ENCODE results near the gene BAZ1B. TPM values are rescaled to one million over a fixed set of nuclear protein-coding genes. Genes with fewer than 3 reads are reported as not detected.
A peak's percentile ranks its signal among the peaks of the same experiment; 100 is the strongest.
"Not testable (repeated sequence)": the region's sequence is repeated elsewhere in the genome, so short reads cannot be mapped to it uniquely, and the experiment has no call there.

The BAZ1B gene, protein sequence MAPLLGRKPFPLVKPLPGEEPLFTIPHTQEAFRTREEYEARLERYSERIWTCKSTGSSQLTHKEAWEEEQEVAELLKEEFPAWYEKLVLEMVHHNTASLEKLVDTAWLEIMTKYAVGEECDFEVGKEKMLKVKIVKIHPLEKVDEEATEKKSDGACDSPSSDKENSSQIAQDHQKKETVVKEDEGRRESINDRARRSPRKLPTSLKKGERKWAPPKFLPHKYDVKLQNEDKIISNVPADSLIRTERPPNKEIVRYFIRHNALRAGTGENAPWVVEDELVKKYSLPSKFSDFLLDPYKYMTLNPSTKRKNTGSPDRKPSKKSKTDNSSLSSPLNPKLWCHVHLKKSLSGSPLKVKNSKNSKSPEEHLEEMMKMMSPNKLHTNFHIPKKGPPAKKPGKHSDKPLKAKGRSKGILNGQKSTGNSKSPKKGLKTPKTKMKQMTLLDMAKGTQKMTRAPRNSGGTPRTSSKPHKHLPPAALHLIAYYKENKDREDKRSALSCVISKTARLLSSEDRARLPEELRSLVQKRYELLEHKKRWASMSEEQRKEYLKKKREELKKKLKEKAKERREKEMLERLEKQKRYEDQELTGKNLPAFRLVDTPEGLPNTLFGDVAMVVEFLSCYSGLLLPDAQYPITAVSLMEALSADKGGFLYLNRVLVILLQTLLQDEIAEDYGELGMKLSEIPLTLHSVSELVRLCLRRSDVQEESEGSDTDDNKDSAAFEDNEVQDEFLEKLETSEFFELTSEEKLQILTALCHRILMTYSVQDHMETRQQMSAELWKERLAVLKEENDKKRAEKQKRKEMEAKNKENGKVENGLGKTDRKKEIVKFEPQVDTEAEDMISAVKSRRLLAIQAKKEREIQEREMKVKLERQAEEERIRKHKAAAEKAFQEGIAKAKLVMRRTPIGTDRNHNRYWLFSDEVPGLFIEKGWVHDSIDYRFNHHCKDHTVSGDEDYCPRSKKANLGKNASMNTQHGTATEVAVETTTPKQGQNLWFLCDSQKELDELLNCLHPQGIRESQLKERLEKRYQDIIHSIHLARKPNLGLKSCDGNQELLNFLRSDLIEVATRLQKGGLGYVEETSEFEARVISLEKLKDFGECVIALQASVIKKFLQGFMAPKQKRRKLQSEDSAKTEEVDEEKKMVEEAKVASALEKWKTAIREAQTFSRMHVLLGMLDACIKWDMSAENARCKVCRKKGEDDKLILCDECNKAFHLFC (N-terminal part only)
- 62.4 TPM for total RNA-seq

DNA sequence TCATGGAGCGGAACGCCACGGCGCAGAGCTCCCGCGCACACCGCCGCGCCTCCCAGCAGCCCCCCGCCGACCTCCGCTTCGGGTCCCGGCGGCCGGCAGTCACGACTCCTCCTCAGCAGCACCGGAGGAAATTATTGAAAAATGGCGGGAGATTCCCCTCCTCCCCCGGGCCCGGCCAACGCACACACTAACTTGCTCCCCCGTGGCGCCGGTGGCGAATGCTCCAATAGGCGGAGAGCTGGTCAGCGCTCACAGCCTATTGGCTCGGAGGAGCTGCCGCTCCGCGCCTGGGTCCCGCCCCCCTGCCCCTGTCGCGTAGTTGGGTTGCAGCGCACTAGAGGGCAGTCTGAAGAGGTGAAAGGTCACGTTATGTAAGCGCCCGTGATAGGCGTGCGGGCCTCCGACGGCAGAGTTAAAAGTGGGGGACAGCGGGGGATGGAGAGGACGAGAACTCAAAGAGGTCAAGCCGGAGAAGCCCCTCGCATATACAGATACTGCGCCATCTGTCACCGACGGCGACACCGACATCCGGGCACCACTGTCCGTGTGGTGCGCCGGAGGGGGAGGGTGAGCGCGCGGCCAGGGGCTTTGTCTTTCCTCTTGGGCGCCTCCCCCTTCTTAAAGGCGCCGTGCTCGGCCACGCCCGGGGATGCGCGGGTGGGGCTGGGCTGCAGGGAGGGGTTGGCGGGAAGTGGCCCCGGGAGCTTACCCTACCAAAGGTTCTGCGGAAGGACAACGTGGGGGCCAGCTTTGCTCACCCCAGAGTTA lies at the start of gene BAZ1B:
Gene BAZ1B (minus strand): TSS at position 189 of the 768 bp plus-strand sequence. CDS start 360 bp downstream, outside the sequence.
- FAIRE-seq, result no peak
- peak; percentile 98 for DNase-seq (ENCODE audit: low spot score in 2 of 2)

DNA sequence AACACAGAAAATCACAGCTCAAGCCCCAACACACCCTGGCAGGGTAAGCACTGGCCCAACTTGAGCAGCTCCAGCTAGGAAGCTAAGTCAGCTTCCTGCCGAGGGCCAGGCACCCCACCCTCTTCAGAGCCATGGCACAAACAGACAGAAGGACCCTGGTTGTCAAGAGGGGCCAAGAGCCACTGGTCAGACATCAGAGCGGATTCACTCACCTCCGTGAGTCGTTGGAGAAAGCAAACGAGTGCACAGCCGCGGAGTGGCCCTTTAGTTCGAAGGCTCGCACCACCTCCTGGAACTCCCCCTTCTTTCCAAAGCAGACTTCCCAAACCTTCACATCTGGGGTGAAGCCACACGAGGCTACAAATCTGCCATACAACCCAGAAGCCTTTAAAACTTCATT lies 48.9 kb upstream of the BAZ1B start:
- FAIRE-seq (no peak), DNase-seq (ENCODE audit: low spot score in 2 of 2) (no peak)

DNA sequence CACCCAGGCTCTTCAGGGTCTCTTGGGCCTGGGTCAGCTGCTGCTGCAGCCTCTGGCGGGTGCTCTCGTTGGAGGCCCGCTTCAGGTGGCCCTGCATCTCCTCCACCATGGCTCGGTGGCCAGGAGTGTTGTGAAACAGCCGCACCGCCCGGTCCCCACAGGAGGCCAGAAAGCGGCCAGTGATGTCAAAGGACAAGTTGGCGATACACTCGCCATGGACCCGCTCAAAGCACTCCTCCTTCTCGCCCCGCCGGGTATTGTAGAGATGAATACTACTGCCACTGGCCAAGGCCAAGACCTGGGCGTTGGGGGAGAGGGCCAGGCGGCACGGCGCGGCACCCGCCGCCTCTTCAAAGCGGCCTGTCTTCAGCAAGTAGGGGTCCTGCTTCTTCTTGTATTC lies 48.4 kb upstream of the BAZ1B start:
- FAIRE-seq (no peak), DNase-seq (ENCODE audit: low spot score in 2 of 2) (no peak)

DNA sequence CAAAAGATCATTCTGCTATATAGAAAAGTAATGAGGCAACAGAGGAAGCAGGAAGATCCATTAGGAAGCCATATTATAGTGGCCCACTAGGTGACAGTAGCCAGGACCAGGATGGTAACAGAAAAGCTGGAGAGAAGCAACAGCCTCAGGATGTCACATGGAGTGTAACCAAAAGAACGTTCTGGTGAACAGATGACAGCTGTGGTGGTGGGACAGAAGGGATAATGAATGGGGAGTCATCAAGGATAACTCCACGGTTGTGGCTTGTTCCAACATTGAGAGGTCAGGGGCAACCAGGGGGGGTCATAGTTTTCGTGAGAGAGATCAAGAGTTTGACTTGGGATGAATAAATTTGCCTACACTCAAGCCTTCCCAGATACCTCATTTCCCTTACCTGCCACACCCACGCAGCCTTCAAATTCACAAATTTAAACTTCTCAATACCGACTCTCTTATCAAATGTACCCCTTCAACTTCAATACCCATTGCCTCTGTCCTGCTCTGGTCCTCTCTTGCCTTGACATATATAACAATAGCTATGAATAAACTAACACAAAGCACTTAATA lies 47.0 kb upstream of the BAZ1B start:
- DNase-seq (ENCODE audit: low spot score in 2 of 2), result no peak
- no peak for FAIRE-seq

DNA sequence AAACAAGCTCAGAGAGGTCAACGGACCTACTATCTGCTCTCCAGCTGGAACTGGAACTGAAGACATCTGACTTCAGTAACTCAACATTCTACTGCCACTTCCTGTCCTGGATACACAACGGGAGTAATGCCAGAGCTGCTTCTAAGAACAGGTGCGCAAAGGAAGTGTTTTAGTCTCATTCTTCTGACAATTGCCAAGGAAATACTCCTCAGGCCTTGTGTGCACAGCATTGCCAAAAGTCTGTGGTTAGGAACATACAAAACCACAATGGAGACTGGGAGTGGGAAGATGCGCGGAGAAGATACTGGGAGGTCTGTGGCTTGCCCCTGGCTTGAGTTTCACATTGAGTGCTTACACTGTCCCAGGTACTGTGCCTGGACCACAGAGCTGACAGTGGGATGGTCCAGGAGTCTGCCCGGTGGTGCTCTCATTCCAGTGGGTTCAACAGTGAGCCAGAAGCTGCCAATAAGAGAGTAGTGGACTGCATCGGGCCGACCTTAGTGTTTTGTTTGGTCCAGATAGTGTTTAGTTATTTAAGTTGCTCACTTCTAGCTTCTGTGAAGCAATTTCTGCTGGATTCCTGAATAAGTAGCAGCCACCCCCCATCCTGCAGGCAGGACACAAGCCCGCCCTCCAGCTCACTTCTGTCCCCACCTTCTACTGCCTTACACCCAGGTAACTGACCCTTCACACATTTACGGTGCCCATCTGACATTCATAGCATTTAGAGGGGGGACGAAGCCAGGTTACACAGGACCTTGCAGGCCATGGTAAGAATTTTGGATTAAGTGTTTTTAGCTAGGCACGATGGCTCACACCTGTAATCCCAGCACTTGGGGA lies 46.0 kb upstream of the BAZ1B start:
- no peak for FAIRE-seq
- DNase-seq (ENCODE audit: low spot score in 2 of 2), result no peak

DNA sequence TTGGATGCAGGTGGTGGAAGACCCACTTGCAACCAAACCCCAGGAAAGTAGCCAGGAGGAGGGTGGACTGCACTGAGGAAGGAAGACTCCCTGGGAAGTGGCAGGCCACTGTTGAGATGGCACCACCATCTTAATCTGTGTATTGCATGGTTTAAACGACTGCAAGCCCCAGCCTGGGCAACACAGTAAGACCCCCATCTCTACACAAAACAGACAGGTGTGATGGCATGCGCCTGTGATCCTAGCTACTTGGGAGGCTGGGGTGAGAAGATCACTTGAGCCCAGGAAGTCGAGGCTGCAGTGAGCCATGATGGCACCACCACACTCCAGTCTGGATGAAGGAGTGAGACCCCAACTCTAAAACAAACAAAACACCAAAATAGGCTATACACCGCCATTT lies 45.0 kb upstream of the BAZ1B start:
- DNase-seq (ENCODE audit: low spot score in 2 of 2) (no peak), FAIRE-seq (no peak)

DNA sequence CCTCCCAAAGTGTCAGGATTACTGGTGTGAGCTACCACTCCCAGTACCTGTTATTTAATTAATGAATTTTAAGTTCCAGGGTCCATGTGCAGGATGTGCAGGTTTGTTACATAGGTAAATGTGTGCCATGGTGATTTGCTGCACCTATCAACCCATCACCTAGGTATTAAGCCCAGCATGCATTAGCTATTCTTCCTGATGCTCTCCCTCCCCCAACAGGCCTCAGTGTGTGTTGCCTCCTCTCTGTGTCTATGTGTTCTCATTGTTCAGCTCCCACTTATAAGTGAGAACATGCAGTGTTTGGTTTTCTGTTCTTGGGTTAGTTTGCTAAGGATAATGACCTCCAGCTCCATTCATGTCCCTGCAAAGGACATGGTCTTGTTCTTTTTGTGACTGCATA lies 44.3 kb upstream of the BAZ1B start:
- FAIRE-seq; DNase-seq (ENCODE audit: low spot score in 2 of 2): not testable (repeated sequence)

DNA sequence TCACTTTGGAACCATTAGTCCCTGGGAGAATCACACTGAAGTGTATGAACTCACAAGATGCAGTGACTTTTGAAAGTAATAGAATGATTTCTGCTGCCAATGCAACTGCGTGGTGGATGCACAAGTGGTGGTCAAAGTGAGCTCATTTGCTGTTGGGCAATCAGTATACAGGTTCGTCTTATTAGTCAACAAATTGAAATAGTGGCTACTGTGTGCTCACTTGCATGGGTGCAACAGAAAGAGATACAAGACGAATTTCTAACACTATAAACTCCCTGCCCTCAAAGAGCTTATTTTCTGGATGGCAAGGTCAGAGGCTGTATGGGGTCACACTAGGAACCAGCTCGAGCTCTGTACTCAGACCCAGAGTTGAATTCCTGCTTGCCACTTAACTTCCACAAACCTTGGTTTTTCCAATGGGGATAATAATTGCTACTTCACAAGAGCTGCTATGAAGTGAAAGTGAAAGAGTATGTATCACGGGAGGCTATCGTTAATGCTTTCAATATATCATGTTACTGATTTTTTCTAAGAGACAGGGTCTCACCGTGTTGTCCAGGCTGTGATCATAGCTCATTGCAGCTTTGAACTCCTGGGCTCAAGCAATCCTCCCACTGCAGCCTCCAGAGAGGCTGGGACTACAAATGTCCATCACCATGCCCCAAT lies 43.7 kb upstream of the BAZ1B start:
- FAIRE-seq (no peak), DNase-seq (ENCODE audit: low spot score in 2 of 2) (no peak)

DNA sequence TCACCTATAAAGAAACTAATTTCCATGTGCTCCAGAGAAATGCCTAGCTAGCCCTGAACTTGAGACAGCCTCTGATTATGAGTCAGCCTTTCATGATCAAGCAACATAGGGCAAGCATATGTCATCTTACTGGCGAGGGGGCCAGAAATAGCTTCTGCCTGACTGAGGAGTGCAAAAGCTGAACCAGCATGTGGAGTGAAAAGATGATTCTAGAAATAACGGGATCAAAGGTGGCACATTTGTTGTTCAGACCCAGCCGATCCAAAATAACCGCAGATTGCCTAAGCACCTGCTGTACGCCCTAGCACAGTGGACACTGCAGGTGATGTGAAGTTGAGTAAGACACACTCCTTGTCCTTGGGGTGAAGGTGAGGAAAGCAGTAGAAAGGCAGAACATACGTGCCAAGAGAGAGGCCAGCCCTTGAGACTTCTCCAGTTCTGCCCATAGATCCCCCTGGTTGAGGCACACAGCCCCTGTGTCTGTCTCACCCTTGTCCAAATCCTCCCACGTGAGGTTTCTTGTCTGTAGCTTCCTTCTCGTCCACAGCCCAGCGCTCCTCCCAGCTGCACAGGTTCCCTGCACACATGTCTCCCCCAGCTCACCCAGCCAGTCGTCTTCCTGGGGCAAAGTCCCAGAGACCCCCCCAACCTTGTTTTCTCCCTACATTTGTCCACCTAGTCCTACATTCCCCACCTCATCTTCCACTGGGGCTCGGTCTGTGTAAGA lies 38.2 kb upstream of the BAZ1B start:
- no peak for FAIRE-seq

DNA sequence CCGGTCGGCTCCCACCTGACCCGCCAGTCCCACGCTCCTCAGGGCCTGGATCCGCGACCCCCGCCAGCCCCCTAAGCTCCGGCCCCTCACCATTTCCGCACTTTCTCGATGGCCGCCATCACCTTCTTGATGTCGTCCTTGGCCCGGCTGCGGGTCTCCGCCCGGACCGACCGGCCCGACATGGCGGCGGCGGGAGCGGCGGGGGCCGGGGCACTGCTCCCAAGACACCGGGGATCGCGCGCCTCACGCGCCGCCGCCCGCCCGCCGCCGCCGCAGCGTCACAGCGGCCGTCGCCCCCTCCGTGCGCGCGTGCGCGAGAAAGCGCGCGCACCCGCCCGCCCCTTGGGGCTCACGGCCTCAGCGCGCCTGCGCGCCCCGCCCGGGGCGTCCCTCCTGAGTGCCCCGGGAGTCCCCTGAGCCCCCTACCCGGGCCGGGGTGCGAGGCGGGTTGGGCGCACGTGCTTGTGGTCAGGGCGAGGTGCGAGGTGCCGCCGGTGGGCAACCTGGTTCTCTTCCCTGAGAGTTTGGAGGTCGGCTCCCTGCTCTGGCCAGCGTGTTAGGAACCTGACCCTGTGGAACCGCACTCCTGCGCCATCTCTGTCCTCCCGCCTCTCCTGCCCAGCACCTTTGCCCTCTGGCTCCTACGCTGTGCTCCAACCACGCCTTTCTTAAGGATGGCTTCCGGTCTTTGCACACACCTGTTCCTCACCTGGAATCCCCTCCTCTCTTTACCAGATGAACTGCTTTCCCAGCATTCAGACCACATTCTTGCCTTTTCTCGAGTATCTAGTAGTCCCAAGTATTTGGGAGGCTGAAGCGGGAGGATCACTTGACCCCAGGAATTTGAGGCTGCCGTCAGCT lies 35.5 kb upstream of the BAZ1B start, which contains the start of gene BCL7B:
Gene BCL7B (minus strand): TSS at position 294 of the 861 bp plus-strand sequence. CDS start 112 bp downstream, at position 182.
- DNase-seq (ENCODE audit: low spot score in 2 of 2) (peak; percentile 92), FAIRE-seq (no peak)

More for the DNA sequence above, 38.2 kb upstream of the BAZ1B start:
- DNase-seq (ENCODE audit: low spot score in 2 of 2), result no peak

DNA sequence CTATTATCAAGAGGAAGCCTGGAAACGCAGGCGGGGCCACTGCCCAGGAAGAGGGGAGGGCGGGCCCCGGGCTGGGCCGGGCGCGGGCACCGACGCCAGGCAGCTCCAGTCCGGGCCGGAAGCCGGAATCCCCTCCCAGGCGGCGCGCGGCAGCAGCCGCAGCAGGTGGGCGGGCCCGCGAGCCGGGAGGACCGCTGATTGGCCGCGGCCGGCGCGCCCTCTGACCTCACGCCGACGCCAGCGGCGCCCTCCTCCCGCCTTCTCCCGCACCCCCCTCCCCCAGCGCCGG lies 35.0 kb upstream of the BAZ1B start:
- peak; percentile 99 to 100 for DNase-seq (ENCODE audit: low spot score in 2 of 2)
- no peak for FAIRE-seq

DNA sequence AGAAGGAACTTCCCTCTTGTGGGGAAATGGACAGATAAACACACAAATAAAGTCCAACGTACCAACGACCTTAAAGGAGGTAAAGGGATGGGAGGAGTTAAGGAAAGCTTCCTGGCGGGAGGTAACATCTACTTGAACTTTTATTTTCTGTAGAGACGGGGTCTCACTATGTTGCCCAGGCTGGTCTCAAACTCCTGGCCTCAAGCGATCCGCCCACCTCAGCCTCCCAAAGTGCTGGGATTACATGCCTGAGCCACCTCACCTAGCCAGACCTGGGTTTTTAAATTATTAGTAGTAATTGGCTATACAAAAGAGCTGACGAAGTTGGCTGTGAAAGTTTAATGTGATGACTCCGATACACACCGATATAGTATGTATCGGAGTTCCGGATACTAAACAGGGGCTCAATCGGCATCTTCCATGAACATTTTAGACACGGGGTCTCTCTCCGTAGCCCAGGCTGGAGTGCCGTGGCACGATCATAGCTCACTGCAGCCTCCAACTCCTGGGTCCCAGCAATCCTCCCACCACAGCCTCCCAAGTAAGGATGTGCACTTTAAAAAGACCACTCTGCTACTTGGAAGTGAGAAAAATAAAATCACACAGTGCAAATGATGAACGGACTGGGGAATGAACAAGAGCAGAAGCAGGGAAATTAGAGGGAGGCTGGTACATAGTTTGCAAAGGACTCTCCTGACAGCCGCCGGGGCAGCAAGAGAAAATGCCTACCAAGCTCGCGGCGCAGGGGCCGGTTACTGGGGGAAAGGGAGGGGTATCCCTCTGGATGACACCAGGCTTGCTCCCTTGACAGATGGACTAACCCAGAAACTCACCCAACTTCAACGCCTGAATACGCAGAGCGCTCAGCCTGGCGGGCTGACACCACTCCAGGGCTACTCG lies 34.4 kb upstream of the BAZ1B start:
- no peak for FAIRE-seq
- no peak for DNase-seq (ENCODE audit: low spot score in 2 of 2)

DNA sequence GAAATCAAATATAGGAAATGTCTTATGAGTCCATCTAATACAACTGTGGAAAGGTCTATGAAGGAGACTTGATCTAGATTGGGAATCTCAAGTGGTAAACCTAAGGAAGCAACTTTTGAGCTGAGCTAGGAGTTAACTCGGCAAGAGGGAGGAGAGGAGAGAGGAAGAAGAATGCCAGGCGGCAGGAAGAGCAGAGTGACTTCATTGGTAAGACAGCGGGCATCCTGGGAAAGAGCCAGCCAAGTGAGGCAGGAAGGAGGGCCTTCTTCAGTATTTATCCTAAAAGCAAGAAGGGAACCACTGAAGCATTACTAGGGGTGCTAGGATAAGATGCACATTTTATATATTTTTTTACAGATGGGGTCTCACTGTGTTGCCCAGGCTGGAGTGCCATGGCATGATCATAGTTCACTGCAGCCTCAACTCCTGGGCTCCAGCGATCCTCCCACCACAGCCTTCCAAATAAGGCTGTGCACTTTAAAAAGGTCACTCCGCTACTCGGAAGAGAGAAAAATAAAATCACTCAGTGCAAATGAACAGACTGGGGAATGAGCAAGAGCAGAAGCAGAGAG lies 33.4 kb upstream of the BAZ1B start:
- DNase-seq (ENCODE audit: low spot score in 2 of 2) (no peak), FAIRE-seq (no peak)

DNA sequence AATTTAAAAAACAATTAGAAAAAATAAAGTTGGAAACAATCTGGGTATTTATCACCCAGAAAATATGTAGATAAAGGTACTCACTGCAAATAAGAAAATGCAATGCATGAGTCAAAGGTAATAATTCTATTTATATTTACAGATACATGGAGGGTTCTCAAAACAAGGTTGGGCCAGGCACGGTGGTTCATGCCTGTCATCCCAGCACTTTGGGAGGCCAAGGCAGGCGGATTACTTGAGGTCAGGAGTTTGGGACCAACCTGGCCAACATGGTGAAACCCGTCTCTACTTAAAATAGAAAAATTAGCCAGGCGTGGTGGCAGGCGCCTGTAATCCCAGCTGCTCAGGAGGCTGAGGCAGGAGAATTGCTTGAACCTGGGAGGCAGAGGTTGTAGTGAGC lies 28.0 kb upstream of the BAZ1B start:
- FAIRE-seq; DNase-seq (ENCODE audit: low spot score in 2 of 2): not testable (repeated sequence)

DNA sequence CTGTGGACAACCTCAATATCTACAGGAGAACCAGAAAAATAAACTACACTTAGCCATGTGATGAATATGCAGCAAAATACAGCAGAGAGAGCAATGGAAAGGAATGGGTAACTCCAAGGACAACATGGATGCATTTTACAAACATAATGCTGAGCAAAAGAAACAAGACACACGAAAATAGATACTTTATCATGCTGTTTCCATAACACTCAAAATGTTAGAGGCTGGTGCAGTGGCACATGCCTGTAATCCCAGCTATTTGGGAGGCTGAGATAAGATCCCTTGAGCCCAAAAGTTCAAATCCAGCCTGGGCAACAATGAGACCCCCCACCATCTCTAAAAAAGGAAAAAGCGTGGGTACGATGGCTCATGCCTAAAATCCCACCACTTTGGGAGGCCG lies 27.1 kb upstream of the BAZ1B start:
- FAIRE-seq, result no peak
- DNase-seq (ENCODE audit: low spot score in 2 of 2), result no peak

Measured in frontal cortex (tissue), 4 donors.